ENCODE measurements around the gene MYBBP1A.
A peak's percentile ranks its signal among the peaks of the same experiment; 100 is the strongest.

Gene MYBBP1A

DNA sequence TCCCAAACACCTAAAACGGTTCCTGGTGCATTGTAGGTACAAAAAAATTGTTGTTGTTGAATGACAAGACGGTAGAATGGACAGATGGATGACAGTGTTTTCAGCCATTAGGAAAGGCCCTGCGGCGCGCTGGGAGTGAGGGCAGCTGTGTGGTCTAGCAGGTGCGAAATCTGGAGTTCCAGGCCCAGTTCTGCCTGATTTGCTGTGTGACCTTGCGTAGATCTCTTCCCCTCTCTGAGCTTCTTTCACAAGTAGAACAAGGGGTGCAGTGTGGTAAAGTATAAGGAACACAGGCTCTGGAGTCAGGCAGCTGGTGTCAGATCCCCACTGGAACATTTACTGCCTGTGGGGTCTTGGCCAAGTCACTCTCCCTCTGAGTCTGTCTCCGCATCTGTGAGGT, 31.2 kb downstream of the MYBBP1A start:
- no peak for TF ChIP-seq ZNF70 (CRISPR knock-in tag; IDR thresholded peaks at IDR 0.05)
- no peak for TF ChIP-seq ZFP30 (CRISPR knock-in tag; IDR thresholded peaks at IDR 0.05)
- no peak for ATAC-seq

DNA sequence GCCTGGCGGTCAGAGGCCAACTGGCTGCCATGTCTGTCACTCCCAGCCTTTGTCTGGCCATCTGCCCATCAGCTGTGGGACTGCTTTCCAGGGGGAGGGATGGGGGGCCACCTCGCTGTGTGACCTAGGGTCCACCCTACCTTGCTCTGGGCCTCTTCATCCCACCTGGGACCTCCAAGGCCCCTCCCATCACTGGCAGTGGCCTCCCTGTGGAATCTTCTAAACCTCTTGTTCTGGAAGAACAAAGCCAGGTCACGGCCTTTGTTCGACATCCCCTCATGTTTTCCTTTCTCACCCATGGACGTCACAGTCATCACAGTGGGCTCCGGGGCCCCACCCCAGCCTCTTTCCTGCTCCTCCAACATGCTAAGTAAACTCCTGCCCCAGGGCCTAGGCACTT, 32.5 kb downstream of the MYBBP1A start:
- ATAC-seq, result no peak
- TF ChIP-seq ZFP3 (CRISPR knock-in tag; IDR thresholded peaks at IDR 0.05), result no peak
- TF ChIP-seq ZNF565 (CRISPR knock-in tag; conservative IDR thresholded peaks at IDR 0.05; ENCODE audit: low read depth), result no peak
- no peak for TF ChIP-seq TCF4 (CRISPR knock-in tag; IDR thresholded peaks at IDR 0.05; ENCODE audit: borderline replicate concordance)
- no peak for TF ChIP-seq CSDC2 (CRISPR knock-in tag; IDR thresholded peaks at IDR 0.05)
- no peak for TF ChIP-seq BACH2 (CRISPR knock-in tag; IDR thresholded peaks at IDR 0.05; ENCODE audit: borderline replicate concordance)
- TF ChIP-seq SNAI2 (CRISPR knock-in tag; IDR thresholded peaks at IDR 0.05), result no peak
- no peak for TF ChIP-seq ARNTL (CRISPR knock-in tag; IDR thresholded peaks at IDR 0.05; ENCODE audit: borderline replicate concordance, low read depth)
- TF ChIP-seq TOX (CRISPR knock-in tag; IDR thresholded peaks at IDR 0.05; ENCODE audit: borderline replicate concordance), result no peak

DNA sequence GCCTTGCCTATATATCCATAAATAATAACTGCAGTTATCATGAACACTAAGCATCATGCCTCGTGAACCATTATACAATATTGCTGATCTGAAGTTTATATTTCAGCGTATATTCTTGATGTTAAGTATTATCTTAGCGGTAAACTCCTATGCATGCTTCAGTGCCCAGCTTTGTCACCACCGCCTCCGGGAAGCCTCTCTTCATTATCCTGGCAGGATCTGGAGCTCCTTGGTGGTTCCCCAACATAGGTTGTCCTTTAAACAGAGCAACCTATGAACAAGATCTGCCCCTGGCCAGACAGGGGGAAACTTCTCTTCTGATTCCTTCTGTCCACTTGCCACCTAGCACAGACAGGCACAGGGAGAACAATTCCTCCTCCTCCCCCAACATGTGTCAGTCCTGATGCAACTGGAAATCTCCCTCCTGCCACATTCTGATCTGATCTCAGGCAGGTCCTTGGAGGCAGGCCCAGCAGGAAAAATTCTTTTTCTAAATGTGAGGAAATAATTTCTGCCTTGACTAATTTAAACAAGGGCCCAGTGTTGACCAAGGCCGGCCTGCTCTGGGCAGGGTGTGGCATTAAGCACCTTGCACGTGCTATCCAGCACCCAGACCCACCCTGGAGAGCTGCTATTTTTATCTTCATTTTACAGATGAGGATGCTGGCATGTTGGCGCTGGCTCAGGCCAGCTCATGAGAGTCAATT, 34.1 kb downstream of the MYBBP1A start:
- peak; percentile 99 for TF ChIP-seq ZFP3 (CRISPR knock-in tag; IDR thresholded peaks at IDR 0.05)
- TF ChIP-seq BACH2 (CRISPR knock-in tag; IDR thresholded peaks at IDR 0.05; ENCODE audit: borderline replicate concordance), result no peak
- ATAC-seq, result no peak

DNA sequence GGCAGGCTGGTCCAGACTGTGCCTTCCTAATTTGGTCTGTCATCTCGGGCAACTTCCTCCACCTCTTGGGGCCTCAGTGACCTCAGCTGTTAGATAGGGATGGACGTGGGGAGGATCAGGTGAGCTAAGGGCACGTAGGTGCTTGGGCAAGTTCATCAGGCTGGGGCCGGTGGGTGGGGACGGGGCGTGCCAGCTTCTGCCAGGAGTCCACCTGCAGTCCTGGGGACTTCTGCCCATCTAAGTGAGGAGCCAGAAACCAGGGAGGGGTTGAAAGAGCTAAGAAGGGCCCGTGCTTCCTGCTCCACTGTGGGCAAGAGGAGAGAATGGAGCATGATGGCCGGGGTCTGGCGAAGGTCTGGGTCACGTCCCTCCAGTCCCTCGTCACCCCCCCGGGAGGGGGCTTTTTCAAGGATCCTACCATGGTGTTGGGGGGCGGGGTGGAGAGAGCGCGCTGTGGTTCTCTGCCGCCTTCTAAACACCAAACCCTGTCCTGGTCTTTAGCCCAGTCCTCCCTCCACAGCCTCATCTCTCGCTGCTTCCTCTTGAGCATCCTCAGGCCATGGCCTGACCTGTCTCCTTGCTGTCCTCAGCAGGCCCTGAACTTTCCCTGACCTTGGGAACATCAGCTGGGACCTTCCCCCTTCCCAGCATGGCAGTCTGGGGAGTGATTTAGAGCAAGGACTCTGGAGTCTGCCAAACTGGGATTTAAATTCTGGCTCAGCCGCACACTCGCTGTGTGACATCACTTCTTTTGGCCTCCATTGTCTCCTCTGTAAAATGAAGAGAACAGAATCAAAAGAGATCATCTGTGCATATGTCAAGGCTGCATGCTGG, 34.9 kb downstream of the MYBBP1A start:
- TF ChIP-seq ZNF565 (CRISPR knock-in tag; conservative IDR thresholded peaks at IDR 0.05; ENCODE audit: low read depth) (no peak), ZC3H10 (CRISPR knock-in tag; IDR thresholded peaks at IDR 0.05) (no peak), ARNTL (CRISPR knock-in tag; IDR thresholded peaks at IDR 0.05; ENCODE audit: borderline replicate concordance, low read depth) (no peak), ZNF8 (CRISPR knock-in tag; IDR thresholded peaks at IDR 0.05) (no peak), PPARA (CRISPR knock-in tag; IDR thresholded peaks at IDR 0.05; ENCODE audit: borderline replicate concordance) (no peak), ZFP3 (CRISPR knock-in tag; IDR thresholded peaks at IDR 0.05) (no peak), RARB (CRISPR knock-in tag; IDR thresholded peaks at IDR 0.05) (no peak), TOX (CRISPR knock-in tag; IDR thresholded peaks at IDR 0.05; ENCODE audit: borderline replicate concordance) (no peak)
- TF ChIP-seq, protein P1, sequence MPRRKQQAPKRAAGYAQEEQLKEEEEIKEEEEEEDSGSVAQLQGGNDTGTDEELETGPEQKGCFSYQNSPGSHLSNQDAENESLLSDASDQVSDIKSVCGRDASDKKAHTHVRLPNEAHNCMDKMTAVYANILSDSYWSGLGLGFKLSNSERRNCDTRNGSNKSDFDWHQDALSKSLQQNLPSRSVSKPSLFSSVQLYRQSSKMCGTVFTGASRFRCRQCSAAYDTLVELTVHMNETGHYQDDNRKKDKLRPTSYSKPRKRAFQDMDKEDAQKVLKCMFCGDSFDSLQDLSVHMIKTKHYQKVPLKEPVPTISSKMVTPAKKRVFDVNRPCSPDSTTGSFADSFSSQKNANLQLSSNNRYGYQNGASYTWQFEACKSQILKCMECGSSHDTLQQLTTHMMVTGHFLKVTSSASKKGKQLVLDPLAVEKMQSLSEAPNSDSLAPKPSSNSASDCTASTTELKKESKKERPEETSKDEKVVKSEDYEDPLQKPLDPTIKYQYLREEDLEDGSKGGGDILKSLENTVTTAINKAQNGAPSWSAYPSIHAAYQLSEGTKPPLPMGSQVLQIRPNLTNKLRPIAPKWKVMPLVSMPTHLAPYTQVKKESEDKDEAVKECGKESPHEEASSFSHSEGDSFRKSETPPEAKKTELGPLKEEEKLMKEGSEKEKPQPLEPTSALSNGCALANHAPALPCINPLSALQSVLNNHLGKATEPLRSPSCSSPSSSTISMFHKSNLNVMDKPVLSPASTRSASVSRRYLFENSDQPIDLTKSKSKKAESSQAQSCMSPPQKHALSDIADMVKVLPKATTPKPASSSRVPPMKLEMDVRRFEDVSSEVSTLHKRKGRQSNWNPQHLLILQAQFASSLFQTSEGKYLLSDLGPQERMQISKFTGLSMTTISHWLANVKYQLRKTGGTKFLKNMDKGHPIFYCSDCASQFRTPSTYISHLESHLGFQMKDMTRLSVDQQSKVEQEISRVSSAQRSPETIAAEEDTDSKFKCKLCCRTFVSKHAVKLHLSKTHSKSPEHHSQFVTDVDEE (CRISPR knock-in tag; IDR thresholded peaks at IDR 0.05), result no peak
- TF ChIP-seq, protein P2, sequence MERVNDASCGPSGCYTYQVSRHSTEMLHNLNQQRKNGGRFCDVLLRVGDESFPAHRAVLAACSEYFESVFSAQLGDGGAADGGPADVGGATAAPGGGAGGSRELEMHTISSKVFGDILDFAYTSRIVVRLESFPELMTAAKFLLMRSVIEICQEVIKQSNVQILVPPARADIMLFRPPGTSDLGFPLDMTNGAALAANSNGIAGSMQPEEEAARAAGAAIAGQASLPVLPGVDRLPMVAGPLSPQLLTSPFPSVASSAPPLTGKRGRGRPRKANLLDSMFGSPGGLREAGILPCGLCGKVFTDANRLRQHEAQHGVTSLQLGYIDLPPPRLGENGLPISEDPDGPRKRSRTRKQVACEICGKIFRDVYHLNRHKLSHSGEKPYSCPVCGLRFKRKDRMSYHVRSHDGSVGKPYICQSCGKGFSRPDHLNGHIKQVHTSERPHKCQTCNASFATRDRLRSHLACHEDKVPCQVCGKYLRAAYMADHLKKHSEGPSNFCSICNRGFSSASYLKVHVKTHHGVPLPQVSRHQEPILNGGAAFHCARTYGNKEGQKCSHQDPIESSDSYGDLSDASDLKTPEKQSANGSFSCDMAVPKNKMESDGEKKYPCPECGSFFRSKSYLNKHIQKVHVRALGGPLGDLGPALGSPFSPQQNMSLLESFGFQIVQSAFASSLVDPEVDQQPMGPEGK (CRISPR knock-in tag; IDR thresholded peaks at IDR 0.05; ENCODE audit: borderline replicate concordance), result no peak
- ATAC-seq, result no peak

DNA sequence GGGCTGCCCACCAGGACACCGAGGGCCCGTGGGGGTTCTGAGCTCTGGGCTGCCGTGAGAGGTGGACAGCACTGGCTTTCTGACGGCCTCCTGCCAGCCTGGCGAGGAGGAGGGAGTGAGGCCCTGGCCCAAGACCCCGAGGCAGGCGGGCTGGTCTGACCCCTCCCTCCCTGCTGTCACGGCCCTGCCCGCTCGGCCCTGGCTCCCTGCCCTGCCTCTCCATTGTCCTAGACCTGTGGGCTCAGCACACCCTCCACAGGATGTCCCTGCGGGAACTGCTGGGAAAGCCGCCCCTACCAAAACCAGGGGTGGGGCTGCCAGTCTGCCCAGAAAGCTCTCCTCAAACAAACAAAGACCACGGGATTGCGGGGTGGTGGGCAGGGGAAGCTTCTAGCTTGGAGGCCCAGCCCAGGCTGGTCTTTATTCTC, 35.8 kb downstream of the MYBBP1A start:
- no peak for ATAC-seq
- no peak for TF ChIP-seq ZNF70 (CRISPR knock-in tag; IDR thresholded peaks at IDR 0.05)
- TF ChIP-seq, protein P3, sequence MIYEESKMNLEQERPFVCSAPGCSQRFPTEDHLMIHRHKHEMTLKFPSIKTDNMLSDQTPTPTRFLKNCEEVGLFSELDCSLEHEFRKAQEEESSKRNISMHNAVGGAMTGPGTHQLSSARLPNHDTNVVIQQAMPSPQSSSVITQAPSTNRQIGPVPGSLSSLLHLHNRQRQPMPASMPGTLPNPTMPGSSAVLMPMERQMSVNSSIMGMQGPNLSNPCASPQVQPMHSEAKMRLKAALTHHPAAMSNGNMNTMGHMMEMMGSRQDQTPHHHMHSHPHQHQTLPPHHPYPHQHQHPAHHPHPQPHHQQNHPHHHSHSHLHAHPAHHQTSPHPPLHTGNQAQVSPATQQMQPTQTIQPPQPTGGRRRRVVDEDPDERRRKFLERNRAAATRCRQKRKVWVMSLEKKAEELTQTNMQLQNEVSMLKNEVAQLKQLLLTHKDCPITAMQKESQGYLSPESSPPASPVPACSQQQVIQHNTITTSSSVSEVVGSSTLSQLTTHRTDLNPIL (CRISPR knock-in tag; IDR thresholded peaks at IDR 0.05; ENCODE audit: low read depth), result no peak

DNA sequence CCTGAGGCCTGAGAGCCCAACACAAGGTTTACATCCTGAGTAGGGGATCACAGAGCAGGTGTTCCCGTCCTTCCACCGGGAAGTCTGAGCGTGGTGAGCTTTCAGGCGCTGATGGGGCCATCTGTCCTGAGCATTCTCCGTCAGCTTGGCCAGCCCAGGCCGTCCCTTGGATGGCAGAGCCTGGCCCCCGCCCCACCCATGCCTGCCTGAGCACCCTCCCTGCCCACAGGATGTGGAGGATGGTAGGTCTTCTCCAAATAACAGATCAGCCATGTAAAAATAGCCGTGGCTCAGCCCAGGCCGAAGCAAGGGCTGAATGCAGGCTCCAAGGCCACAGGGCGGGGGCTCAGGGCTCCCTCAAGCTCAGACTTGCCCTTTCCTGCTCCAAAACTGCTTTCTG, 36.3 kb downstream of the MYBBP1A start:
- TF ChIP-seq BACH2 (CRISPR knock-in tag; IDR thresholded peaks at IDR 0.05; ENCODE audit: borderline replicate concordance), result no peak
- TF ChIP-seq ZNF565 (CRISPR knock-in tag; conservative IDR thresholded peaks at IDR 0.05; ENCODE audit: low read depth), result no peak
- no peak for TF ChIP-seq TOX (CRISPR knock-in tag; IDR thresholded peaks at IDR 0.05; ENCODE audit: borderline replicate concordance)
- TF ChIP-seq OSR1 (CRISPR knock-in tag; IDR thresholded peaks at IDR 0.05), result no peak

More for the DNA sequence above, 36.3 kb downstream of the MYBBP1A start:
- no peak for ATAC-seq
